B cell (primary cell): ENCODE measurements around the gene MLH3.

Experiments
- EZH2 ChIP-seq: IDR thresholded peaks from 2 replicates; pipeline ENCODE4 v1.6.1; 2012; ENCODE audit warnings: borderline replicate concordance, low read depth, mild to moderate bottlenecking, moderate library complexity, low read length; ENCODE audit not compliant: insufficient read depth, poor library complexity, severe bottlenecking
- TF ChIP-seq, protein P1 (sequence below): fragments of 200-600 bp; IDR thresholded peaks from one replicate; pipeline ENCODE4 v1.8.0; 2022; ENCODE audit warnings: antibody characterized with exemption, mild to moderate bottlenecking

DNA sequence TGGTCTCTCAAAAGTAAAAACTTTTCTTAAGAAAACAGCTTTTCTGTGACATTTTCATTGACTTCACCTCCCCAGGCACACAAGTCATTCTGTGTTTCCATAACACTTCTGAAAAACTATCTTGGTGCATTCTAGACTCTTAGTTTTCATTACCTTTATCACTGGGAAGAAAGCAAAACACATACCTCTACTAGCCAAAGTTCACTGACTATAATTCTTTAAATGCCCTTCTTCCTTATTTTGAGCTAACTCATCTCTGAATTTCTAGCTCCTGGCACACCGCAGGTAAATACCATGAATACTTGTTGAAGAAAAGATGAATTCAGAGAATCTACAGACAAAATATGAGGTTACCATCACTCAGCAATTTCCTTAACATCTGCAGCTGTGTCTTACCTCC, 21.1 kb downstream of the MLH3 start:
- TF ChIP-seq, protein P1, sequence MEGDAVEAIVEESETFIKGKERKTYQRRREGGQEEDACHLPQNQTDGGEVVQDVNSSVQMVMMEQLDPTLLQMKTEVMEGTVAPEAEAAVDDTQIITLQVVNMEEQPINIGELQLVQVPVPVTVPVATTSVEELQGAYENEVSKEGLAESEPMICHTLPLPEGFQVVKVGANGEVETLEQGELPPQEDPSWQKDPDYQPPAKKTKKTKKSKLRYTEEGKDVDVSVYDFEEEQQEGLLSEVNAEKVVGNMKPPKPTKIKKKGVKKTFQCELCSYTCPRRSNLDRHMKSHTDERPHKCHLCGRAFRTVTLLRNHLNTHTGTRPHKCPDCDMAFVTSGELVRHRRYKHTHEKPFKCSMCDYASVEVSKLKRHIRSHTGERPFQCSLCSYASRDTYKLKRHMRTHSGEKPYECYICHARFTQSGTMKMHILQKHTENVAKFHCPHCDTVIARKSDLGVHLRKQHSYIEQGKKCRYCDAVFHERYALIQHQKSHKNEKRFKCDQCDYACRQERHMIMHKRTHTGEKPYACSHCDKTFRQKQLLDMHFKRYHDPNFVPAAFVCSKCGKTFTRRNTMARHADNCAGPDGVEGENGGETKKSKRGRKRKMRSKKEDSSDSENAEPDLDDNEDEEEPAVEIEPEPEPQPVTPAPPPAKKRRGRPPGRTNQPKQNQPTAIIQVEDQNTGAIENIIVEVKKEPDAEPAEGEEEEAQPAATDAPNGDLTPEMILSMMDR: no peak
- no peak for TF ChIP-seq EZH2
